Measurements from ENCODE around the gene LPP.

- TF ChIP-seq, protein P1, sequence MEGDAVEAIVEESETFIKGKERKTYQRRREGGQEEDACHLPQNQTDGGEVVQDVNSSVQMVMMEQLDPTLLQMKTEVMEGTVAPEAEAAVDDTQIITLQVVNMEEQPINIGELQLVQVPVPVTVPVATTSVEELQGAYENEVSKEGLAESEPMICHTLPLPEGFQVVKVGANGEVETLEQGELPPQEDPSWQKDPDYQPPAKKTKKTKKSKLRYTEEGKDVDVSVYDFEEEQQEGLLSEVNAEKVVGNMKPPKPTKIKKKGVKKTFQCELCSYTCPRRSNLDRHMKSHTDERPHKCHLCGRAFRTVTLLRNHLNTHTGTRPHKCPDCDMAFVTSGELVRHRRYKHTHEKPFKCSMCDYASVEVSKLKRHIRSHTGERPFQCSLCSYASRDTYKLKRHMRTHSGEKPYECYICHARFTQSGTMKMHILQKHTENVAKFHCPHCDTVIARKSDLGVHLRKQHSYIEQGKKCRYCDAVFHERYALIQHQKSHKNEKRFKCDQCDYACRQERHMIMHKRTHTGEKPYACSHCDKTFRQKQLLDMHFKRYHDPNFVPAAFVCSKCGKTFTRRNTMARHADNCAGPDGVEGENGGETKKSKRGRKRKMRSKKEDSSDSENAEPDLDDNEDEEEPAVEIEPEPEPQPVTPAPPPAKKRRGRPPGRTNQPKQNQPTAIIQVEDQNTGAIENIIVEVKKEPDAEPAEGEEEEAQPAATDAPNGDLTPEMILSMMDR (IDR thresholded peaks at IDR 0.05; ENCODE audit: low read length), result no peak
- no peak for TF ChIP-seq EZH2 (optimal IDR thresholded peaks at IDR 0.05; ENCODE audit: low read depth, low read length)
These were observed 672.6 kb downstream of the LPP start for GRCh38 chr3:188826574-188826973.

All from MM.1S (cell line).